Measurements from ENCODE around the gene UNC13D. TPM values are rescaled to one million over a fixed set of nuclear protein-coding genes. Genes with fewer than 3 reads are reported as not detected.

The UNC13D gene
- total and polyA plus RNA-seq, 9 of the 15 experiments (the other 6 are each of a cell fraction or from before 2014, with no cell fraction given), result 0.86 to 244 (median 69.2) TPM

- TF ChIP-seq POLR3G (IDR thresholded peaks at IDR 0.05; ENCODE audit: extremely low read depth, insufficient read length, insufficient replicate concordance) (no peak), ESRRA (IDR thresholded peaks at IDR 0.05; ENCODE audit: borderline replicate concordance, low read depth) (peak; percentile 81; the same call in 1 of the 2 replicates), ZNF639 (CRISPR knock-in tag; conservative IDR thresholded peaks at IDR 0.05 in 1 of 2, IDR thresholded peaks at IDR 0.05 in 1 of 2) (peak in 1 of 2 experiments; percentile 58; a peak in 1 of 4 replicates), PHF21A (IDR thresholded peaks at IDR 0.05; ENCODE audit: borderline replicate concordance, low read depth) (no peak), ZNF551 (CRISPR knock-in tag; IDR thresholded peaks at IDR 0.05) (no peak), HES1 (IDR thresholded peaks at IDR 0.05; ENCODE audit: low read depth) (no peak), E2F1 (CRISPR knock-in tag; IDR thresholded peaks at IDR 0.05) (no peak), ZBTB12 (CRISPR knock-in tag; IDR thresholded peaks at IDR 0.05) (peak; percentile 83), MXD1 (CRISPR knock-in tag; IDR thresholded peaks at IDR 0.05; ENCODE audit: borderline replicate concordance, poor library complexity, severe bottlenecking) (no peak), ZNF311 (CRISPR knock-in tag; IDR thresholded peaks at IDR 0.05) (peak; percentile 94), ZNF277 (CRISPR knock-in tag; IDR thresholded peaks at IDR 0.05; ENCODE audit: borderline replicate concordance) (no peak), NR3C1 (CRISPR knock-in tag; IDR thresholded peaks at IDR 0.05) (no peak), CREB5 (CRISPR knock-in tag; IDR thresholded peaks at IDR 0.05) (no peak), ATF2 (CRISPR knock-in tag; IDR thresholded peaks at IDR 0.05) (no peak)
Measured at GRCh38 chr17:75784473-75785015, 59.7 kb downstream of the UNC13D start, which contains the start of gene UNK (continued).
